HT1080 (cell line): ENCODE data around the gene PARL. TPM values are rescaled to one million over a fixed set of nuclear protein-coding genes. Genes with fewer than 3 reads are reported as not detected.

Experiments used
- DNase-seq: peaks from one replicate; pipeline ENCODE4 v3.0.0-alpha.2; 2015; ENCODE audit warnings: low read depth
- total RNA-seq: library from RNA; depleted of rRNA; stranded (reverse); fragments of >200 nt; shearing (Covaris generic); gene quantifications from 2 replicates; pipeline ENCODE4 v1.2.3, GENCODE V29; 2014

PARL gene
- total RNA-seq, 1 experiment from 2014 or later: 114 TPM

DNA sequence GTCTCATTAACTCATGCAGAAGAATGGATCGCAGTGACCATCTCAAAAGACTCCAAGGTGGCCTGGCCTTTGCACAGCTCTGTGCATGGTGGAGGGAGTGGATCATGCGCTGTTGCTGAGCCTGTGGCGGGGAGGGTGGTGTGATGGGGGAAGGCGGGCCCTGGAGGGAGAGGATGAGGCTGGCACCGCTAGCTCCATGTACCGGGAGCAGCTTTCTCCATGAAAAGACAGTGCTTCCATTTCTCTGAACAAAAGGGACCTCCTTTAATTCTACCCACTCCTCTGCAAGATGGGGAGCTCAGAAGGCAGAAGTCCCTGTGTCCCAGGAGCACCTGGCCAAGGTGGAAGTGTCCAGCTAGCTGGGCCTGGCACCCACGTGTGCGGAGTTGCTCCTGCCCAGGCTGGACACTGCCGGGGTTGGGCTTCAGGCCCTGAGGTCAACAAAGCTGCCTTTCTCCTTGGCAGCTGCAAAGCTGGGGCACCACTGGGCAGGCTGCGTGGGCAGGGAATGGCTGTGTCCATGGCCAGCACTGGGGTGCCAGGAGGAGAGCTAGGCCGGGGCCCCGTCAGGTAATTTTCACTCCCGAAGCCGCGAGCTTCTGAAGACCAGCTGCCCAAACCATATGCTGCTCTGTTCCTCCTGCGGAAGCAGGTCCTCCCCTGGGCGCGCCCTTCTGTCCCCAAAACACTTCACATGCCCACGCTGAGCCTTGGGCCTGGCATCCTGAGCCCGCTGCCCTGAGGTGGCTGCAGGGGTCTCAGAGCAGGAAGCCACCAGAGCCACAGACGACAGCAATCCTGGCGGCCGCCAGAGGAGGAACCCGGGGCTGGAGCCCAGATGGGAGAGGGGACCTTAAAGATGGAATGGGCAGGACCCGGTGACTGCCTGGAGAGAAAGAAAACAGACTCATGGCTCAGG is 65.7 kb downstream of the PARL start:
- no peak for DNase-seq

DNA sequence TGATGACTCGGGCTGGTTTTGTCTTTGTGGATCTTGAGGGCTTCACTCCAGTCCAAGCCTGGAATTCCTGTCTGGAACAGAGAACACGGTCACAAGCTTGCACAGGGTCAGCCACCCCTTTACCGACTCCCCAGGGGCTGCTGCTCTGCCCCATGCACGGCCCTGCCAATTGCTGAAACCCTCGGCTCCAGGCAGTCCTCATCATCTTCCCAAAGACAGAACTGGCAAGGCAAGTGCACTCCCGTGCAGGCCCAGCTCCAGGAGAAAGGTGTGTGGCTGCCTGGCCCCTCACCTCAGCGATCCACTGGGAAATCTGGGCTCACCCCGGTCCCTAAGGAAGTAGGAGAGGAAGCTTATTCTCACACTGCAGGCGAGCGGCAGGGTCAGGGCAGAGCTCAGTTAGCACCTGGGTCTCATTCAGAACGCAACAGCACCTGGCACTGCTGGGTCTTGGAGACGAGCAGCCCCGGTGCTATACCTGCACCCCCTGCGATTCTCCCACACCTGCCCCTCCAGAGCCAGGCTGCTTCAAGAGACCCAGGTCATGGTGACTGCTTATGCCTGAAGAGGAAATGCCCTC is 66.5 kb downstream of the PARL start:
- no peak for DNase-seq

DNA sequence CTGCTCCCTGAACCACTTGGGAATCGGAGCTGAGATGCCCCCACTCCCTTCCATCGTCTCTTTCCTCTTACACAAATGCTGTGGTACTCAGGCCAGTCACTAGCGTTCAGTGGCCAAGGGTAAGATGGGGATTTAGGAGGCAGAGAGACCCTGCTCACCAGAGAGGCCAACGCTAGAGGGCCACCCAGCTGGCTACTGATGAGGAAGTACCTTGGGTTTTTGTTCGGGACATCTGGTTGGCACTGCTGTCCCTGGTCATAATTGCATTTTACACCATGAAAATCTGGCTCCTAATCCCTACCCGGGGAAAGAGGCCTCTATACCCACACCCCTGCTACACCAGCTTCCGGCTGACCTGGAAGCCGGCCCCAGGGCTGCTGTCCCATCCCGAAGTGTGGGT is 67.0 kb downstream of the PARL start:
- DNase-seq: no peak

- DNase-seq: no peak
Observed at GRCh38 chr3:183816681-183817510, 67.8 kb downstream of the PARL start.

DNA sequence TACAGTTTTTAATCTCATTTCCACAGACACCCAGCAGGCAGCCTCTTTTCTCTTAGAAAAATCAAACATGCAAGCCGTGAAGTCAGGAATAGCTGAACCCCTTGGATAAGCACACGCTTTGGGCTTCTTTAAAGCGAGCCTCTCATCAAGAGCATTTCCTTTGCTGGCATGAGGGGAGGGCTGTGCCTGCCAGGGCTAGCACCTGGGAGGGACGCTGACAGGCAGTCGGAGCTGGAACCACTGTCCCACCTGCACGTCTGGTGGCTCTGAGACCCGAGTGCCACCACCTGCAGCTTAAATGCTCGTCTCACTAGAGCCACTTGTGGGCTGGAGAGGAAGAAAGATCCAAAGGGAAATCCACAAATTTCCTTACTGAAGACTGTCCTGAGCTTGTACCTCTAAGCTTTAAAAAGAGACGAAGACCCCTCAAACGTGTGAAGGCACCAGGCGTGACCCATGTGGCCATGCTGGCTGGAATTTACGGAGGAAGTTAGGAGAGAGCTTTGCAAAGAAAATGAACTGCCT is 68.7 kb downstream of the PARL start:
- DNase-seq: no peak

DNA sequence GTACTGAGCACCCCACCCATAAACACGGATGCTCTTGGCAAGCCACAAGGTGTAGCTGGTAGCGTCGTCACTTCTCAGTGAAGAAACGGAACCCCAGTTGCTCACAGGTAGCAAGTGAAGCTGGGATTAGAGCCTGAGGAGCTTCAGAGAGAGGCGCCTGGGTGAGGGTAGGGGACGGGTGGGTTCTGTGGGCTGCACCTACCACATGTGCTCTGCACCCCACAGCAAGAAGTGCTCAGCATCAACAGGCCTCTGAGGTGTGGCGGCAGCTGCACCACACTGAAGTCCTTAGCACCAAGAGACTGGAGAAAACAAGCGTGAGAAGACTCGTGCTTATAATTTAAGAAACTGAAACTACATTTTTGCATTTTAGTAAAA is 69.1 kb downstream of the PARL start:
- no peak for DNase-seq

DNA sequence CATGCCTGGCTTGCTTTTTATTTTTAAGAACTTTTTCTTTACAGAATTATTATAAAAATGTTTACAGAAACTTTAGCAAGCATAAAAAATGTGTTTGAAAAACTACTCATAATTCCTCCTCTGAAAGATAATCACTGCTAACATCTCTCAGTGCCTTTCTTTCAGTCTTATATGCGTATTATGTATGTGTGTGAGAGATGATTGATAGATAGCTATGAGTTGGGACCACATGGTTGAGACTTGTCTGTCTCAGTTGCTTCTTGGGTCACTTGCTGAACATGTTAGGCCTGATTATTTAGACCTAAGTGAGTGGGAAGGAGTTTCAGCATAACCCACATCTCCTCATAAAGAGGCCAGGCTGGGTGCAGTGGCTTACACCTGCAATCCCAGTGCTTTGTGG is 70.4 kb downstream of the PARL start:
- DNase-seq: no peak

- no peak for DNase-seq
Observed at GRCh38 chr3:183812761-183813445, 71.8 kb downstream of the PARL start.

DNA sequence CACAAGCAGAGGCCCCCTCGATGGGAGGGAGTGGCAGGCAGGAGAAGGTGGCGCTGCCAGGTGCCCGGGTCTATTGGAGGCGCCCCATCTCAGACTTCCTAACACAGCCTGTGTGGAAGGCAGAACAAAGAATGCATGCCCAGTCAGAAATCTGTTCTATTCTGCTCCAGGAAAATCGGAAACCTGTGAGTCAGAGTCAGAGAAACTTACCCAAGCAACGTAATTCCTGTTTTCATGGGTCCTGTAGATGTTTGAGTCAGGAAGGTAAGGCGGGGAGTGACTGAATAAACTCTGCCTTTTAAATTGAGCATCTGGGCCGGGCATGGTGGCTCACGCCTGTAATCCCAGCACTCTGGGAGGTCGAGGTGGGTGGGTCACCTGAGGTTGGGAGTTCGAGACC is 73.0 kb downstream of the PARL start:
- no peak for DNase-seq

GRCh38 chr3:183810643-183811594 is 73.8 kb downstream of the PARL start:
- no peak for DNase-seq

DNA sequence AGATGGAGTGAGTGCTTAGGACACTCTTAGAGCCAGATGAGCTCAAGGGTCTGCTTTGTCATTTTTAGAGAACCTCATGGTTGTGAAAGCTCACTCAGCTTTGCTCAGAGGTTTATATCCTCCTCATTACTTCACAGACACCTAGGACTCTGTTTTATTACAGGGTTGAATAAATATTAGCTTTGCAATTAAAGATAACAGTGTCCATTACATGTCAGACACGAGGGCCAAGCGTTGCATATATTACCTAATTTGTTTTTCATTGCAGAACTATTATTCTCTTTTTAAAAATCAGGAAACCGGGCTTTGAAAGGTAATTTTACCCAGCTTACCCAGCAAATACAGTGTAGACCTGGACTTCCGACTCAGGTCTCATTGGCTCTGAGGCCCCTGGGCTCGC is 75.4 kb downstream of the PARL start:
- DNase-seq: no peak

DNA sequence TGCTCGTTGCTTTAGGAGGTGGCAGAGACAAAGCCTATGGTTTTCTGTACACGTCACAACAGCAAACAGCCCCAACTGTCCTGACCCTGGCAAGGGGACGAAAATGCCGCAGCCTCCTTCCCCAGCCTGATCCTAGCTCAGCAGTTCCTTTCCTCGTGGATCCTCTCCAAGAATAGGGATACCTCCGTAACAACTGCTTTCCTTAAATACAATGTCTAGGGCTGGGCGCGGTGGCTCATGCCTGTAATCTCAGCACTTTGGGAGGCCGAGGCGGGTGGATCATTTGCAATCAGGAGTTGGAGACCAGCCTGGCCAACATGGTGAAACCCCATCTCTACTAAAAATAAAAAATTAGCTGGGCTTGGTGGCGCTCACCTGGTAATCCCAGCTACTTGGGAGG is 76.3 kb downstream of the PARL start:
- DNase-seq: no peak

- DNase-seq: no peak
Observed at GRCh38 chr3:183807881-183808280, 76.8 kb downstream of the PARL start.

- DNase-seq: no peak
Observed at GRCh38 chr3:183807209-183807728, 77.4 kb downstream of the PARL start.

- DNase-seq: no peak
Observed at GRCh38 chr3:183802989-183803388, 81.7 kb downstream of the PARL start.

GRCh38 chr3:183801601-183802000 is 83.1 kb downstream of the PARL start:
- DNase-seq: no peak

DNA sequence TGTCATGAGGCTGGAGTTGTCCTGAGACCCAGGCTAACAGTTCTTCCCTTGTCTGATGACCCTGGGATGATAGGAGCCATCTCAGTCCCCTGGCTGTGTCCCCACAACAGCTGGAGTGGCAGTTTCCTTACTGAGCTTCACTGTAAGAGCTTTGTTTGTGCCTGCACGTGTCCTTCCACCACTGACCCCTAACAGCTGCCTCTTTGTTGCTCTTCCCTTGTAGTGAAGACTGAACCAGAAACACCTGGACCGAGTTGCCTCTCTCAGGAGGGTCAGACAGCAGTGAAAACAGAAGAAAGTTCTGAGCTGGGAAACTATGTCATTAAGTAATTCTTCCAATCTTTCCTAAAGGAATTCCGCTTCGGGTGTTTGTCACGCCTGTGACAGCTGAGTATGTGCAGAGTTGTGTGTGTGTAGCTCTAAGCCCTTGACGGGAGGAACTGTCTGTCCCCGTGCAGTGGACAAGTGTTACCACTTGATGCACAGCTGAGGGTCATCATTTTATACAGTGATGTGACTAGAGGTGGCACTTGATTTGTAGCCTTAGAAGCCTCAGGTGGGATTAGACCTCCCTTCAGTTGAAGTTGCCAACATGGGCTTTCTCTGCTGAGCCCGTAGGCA is 84.3 kb downstream of the PARL start:
- no peak for DNase-seq

DNA sequence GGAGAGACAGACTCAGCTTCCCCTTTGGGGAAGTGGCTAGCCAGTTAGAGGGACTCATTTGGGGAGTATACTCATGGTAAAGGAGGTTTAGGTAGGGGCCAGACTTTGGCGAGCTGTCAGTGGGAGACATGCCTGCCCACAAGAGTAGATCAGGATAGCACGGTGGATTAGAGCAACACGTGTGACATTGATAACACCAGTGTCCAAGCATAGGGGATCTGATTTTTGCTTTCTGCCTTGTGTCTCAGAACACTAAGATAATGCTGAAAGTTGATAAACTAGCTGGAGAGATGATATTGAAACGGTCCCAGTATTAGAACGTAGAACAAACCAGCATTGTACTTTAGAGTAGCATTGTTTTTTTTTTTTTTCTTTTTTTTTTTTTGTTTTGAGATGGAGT is 85.2 kb downstream of the PARL start:
- no peak for DNase-seq

DNA sequence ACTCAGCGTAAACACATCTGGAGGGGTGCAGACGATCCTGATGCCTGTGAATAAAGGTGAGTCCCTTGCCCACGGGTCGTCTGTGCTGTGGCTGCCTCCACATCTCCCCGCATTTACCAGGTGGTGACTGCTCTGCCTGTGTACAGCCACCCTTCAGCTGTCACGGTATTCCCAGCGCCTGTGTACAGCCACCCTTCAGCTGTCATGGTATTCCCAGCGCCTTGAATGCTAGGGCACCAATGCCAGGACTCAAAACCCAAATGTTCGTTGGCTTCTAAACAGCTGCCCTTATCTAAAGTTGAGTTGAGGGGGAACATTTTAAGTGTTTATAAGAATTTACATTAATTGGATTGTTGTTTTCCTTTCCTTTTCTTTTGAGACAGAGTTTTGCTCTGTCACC is 86.7 kb downstream of the PARL start:
- DNase-seq: no peak
